ENCODE results near the gene CC2D1A.

The CC2D1A gene

DNA sequence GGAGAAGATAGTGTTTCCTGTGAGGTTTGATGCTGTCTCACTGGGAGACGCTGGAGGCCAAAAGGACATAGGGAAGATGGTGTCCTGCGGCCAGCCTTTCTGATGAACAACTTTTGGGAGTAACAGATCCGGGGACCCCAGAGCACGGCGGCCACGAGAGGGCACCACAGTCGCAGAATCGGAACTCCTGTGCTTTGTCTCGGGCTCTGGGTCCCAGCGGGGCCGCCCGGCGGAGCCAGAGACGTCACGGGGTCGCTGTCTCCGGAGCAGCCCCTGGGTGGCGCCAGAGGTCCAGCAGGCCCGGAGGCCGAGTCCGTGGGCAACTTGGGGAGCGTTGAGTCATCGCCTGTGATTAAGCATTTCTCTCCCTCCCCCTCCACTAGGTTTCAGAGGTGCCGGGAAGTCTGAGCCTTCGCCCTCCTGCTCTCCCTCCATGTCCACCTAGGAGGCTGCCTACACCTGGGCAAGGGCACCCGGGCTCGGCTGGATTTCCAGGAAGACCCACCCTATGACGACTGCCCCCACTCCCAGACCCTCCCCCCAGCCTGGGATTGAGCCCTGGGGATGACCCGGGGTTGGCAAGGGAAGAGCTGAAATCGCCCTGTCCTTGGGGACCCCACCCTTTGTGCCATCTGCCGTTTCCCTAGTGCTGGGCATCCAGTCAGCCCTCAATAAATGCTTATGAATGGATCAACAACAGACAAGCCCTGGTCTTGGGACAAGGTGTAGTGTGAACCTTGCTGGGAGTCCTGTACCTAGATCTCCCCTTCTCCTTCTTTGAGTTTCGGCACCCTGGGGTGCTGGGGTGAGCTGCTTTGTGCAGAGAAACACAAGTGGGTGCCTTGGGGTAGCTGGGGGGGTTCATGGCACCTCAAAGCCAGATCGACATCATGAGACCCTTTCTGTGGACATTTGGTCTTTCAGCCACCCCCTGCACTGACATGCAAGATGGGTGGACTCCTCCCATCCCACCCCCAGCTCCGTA lies 25.6 kb upstream of the CC2D1A start:
- DNase-seq, result peak; percentile 87

DNA sequence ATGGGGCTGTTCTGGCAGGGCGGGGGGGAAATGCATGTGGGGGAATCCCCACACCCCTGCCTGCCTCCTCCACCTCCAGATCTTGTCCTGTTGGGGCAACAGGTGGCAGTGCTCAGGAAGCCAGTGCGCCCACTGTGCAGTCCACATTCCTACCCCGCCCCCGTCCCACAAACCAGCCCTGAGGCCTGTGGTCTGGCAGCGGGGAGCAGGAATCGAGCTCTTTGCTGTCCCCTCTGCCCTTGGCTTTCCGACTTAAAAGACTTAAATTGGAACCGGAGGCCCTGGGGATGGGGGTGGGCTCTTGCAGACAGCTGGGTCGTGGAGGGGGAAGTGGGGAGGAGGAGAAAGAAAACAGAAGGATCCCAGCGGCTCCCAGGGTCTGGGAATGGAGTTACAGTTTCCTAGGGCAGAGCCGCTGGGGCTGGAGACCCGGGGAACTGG lies 24.7 kb upstream of the CC2D1A start:
- no peak for DNase-seq

DNA sequence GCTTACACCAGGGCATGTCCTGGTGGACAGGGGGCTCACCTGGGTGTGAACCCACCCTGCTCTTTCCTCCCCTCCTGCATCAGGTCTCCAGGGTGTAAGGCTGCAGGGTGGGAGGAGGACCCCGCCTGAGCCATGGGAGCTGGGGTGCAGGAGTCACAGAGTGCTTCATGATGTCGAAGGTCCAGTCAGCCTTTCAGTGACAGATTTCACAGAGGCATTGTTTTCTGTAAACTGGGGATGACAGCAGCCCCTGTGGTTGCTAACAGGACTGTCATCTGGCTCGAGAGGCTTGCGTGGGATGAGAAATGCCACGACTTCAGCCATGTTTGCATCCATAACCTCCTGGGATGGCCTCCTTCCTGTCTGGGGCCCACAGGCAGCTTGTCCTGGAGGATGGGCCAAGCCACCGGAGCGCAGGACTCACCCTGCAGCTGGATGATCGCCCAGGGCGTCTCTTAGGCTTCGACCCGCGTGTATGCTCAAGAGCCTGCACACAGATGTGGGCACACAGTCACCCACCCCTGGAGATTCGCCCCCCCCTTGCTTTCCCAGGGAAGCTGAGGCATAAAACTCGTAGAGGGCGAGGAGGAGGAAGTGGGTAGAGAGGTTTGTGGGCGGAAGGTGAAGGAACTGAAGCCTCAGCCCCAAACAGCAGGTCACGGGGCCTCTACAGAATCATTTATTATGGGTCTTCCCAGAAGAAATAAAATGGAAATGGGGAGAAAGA lies 24.1 kb upstream of the CC2D1A start:
- DNase-seq, result no peak

DNA sequence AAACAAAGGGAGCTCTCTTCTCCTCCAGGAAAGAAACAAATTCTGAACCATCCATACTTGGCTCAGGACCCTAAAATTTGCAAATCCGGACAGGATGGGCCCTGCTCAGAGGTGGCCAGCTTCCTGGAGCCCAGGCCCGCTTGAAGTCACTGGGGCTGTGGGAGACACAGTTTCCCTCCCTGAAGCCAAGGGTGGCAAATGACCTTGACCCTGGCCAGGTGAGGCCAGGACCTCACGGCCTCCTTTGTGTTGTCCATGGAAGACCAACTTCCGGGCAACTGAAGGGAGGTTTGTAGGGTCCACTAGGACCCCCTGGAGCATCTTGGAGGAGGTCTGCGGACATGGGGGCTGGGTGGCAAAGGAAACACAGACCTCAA lies 23.6 kb upstream of the CC2D1A start:
- no peak for DNase-seq

DNA sequence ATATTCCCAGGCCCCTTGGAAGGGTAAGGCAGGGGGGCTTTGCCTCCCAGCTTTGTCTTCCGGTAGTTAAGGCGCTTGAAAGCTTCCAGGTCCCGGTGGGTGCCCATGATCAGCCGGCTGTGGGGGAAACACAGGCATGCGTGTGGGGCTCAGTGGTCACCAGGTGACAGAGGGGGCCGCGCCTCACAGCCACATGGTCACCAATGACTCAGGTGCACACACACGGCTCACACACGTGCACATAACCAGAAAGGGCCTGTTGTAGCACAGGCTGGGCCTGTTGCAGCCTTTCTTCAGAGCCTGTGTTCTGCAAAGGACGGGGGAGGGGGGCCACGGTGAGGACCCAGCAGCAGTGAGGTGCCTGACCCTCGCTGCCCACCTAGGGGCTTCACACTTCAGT lies 23.2 kb upstream of the CC2D1A start:
- no peak for DNase-seq

DNA sequence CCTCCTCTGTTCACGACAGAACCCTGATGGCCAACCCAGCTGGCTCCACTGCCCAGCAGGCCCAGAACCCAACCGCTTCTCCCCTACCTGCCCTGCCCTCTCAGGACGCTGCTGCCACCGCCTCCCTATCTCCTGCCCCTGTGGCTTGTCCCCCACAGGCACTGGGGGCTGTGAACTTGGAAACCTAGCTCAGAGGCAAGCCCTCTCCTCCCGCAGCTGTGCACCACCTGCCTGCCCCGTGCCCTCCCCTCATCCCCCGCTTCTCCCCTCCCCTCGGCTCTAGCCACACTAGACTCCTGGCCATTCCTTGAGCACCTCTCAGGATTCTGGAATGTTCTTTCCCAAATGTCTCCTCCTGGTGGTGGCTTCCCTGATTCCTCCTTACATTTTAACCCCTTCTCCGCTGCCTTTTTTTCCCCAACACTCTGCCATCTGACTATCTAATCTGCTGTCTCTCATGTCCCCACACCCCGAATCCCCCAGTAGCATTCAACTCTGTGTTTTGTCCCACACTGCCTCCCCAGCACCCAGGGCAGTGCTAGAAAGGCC lies 22.4 kb upstream of the CC2D1A start:
- DNase-seq, result no peak

DNA sequence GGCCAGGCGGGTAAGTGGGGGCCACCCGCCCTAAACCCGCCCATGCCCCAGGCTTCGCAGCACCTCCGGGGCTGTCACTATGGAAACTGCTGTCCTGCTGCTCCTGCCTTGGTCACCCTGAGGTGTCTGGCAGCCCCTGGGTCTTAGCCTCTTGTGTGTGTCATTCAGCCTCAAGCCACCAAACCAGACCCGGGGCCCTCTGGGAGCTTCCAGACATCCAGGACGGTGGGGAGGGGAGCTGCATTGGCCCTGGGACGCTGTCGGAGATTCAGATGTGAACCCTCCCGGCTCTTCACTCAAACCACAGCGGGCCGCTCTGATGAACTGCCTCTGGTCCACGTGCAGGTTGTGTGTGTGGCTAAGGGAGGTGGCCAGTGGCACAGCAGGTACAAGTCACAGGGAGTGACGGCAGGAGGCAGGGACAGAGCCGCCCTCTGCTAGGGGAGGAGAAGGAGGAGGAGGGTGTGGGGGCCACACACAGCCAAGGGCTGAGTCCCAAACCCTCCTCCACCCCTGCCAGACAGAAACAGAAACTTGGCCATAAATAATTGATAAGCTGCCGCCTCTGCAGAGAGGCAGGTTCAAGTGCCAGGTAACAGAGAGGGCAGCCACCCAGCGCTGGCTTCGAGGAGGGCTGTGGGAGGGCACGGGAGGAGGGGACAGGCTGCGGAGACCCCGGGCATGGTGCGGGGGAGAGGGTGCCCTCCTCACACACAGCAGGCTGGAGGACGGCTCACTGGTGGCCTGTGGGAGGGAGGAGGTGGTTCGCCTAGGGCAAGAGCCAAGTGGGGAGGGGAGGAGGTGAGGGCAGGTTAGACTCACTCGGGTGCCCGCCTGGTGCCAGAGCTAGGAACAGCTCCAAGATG lies 21.0 kb upstream of the CC2D1A start:
- DNase-seq, result no peak

DNA sequence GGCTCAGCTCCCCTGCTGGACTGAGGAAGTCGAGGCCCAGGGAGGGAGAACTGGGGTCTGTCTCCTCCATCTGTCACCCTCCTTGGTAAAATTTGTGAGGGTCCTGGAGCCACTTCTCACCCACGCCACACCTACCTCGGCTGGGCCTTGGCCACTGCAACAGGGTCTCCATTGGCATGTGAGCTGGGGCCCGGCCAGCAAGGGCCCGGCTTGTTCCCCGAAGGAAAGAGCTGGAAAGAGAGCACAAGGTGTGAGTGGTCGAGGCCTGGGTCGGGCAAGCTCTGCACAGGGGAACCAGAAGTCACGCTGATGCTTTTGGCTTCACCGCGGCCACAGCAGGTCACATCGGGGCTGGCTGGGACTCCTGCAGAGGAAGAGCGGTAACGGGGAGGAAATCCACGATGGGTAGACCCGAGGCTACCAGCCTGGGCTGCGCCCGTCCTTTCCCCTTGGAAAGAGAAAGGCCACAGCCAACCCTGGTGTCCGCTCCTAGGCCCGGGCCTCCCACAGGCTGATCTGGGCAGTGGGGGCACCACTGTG lies 20.1 kb upstream of the CC2D1A start:
- DNase-seq, result no peak

DNA sequence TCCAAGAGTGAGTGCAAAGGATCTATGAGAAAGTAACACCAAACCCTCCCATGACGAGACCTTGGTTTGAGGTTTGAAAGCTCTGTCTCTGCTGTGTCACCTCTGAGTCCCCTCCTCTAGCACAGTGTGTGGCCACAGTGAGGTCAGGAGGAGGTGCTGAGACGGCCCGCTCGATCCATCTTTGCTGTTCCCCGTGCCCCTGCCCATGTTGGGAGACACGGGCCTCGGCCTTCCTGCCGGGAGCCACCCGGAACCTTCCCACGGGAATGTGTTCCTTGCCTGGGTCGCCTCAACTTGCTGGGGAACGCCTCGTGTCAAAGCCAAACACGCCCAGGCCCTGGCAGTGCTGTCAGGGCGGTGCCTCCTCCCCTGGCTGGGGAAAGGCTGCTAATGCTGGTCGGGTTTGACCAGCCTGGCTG lies 19.0 kb upstream of the CC2D1A start:
- DNase-seq, result no peak

DNA sequence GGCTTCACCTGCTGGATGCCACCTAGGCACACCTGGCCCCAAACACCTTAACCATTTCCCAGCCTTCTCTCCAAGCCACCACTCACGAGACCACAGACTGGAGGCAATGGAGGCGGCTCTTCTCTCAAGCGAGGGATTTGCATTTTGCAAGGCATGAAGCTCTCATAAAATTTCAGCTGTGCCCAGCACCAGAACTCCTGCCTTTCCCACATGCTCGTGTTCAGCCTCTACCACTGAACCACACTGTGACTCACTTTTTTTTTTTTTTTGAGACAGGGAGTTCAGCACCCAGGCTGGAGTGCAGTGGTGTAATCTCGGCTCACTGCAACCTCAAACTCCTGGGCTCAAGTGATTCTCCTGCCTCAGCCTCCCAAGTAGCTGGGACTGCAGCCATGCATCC lies 18.5 kb upstream of the CC2D1A start:
- DNase-seq, result no peak

DNA sequence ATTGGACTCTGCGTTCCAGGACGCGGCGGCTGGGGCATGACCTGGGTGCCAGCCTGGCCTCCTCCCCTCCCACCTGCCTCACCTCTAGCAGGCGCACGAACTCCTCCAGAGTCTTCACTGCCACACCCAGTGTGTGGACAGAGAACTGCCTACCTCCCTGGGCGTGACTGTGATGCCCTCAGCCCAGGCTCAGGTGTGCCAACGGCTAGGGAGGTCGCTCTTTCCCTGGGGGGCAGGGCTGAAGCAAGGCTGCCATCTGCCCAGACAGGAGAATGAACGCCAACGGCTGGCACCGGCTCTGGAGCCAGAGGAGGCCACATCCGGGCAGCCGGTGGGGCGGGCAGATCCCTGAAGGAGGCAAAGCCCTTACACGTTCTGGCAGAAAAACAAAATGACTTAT lies 17.7 kb upstream of the CC2D1A start:
- DNase-seq, result no peak

DNA sequence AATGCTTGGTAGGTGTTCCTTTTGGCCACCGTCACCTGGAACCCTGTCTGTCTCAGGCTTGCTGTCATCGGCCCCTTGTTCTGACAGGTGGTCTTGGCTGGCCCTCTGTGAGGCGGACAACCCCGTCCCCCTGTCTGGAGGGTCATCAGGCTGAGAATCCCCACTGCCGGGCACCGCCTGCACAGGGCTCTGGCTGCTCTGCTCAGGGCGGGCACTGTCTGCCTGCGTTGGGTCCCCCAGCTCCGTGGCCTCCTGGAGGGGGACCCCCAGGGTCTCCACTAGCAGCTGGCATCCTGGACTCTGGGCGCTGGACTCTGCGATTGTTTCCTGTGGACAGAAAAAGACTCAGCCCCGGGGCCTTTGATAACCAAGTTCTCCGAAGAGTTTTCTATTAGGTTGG lies 15.9 kb upstream of the CC2D1A start:
- no peak for DNase-seq

DNA sequence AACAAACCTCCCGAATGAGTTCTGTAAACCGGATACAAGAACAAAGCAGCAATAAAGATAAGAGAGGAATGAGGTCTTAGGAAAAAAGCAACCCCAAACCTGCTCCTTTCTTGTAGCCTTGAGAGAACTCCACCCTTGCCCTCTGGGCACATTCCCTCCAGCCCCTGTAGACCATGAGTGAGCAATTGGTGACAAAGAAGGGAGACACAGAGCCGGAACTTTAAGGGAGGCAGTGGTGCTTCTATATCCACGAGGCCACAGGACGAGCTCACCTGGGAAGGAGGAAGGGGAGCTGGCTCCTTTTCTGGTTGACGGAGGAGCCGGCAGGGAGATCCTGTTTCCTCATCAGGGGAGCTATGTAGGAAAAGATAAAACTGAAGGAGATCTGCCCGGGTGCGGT lies 13.1 kb upstream of the CC2D1A start:
- DNase-seq, result no peak

DNA sequence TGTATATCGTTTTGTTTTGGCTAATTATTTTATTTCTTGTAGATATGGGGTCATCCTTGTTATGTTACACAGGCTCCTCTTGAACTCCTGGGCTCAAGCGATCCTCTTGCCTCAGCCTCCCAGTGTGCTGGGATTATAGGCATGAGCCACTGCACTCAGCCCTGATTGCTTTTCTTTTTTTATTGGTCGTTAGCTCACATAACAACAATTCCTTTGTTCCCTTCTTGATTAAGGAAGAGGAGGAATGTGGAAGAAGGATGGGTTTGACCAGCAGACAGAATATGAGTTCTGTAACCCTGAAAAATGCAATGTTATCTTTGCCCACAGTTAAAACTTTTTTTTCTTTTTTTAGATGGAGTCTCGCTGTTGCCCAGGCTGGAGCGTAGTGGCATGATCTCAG lies 11.4 kb upstream of the CC2D1A start:
- DNase-seq, result no peak

DNA sequence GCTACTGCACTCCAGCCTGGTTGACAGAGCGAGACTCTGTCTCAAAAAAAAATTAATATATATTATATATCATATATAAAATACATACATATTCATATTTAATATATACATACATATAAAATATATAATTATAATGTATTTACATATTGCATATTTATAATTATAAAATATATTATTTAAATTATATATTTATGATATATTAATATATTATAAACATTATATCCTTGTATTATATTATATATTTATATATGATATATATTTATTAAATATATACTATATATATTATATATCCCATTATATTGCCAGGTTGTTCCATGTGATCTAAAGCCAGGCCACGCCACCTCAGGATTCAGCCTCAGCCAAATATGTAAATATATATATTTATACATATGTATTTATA lies 9.8 kb upstream of the CC2D1A start:
- no peak for DNase-seq

DNA sequence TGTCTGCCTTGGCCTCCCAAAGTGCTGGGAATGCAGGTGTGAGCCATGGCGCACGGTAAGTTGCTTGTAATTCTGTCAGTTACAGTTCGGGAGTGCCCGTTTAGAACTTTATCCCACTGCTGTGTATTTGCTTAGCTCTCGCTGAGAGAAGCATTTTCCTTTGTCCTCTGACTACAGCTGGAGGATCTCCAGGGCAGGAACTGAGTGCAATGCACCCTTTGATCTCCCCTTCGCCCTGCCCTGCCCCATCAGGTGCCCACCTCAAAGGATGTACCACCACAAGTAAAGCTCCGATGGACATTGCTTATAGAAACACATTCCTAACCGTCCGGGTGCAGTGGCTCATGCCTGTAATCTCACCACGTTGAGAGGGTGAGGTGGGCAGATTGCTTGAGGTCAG lies 6.6 kb upstream of the CC2D1A start:
- no peak for DNase-seq

DNA sequence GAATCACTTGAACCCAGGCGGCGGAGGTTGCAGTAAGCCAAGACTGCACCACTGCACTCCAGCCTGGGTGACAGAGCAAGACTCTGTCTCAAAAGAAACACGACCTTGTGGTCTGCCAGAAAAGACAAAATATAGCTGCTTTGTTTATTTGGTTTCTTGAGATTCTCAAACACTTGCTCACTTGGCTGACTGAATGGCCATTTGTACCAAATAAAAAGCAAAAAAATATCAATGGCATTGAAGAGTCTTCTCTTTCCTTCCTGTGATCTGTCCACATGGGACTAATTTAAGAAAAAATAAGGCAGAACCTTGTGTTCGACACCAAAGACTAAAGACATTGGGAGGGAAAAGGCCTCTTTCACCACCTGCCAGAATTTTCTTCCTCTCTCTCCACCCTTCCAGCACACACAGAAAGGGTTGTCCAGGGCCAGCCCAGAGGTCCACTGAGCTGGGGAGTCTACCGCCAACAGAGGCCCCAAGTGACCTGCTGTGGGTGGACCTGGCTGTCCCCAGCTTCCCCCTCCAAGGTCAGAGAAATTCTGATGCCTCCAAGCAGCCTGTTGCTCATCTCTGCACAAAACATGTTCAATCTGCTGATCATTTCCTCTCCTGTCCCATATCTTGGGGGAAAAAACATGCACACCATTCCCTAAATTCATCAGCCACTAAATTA lies 6.0 kb upstream of the CC2D1A start:
- no peak for DNase-seq

DNA sequence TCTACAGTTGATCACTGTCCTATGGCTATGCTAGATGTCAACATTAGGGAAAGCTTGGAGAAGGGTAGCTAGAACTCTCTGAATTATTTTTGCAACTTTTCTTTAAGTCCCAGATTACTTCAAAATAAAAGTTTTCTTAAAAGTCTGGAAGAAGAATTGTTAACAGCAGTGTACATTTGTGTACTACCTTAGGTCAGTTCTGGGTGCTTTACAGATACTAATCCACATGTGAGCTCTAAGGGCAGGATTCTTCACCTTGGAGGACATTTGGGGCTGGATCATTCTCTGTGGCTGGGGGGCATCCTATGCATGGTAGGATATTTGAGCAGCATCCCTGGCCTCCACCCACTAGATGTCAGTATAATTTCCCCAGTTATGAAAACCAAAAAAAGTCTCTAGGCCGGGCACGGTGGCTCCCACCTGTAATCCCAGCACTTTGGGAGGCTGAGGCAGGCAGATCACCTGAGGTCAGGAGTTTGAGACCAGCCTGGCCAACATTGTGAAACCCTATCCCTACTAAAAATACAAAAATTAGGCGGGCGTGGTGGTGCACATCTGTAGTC lies 2.9 kb upstream of the CC2D1A start:
- no peak for DNase-seq

DNA sequence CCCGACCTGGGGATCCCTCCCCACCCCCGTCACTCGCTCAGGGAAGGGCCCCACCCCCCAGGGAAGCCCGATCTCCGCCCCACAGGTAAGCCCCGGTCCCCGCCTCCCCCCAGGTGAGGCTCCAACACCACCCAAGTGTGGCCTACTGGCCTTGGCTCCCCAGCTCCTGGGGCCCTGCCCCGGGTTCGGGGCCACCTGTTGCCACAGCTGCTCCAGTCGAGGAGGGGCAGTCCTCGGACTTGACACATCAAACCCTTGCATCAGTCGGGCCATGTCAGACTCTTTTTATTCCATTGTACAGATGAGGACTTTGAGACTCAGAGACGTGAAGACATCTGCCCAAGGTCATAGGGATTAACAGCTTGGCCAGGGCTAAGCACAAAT lies 512 bp downstream of the CC2D1A start:
- no peak for DNase-seq

DNA sequence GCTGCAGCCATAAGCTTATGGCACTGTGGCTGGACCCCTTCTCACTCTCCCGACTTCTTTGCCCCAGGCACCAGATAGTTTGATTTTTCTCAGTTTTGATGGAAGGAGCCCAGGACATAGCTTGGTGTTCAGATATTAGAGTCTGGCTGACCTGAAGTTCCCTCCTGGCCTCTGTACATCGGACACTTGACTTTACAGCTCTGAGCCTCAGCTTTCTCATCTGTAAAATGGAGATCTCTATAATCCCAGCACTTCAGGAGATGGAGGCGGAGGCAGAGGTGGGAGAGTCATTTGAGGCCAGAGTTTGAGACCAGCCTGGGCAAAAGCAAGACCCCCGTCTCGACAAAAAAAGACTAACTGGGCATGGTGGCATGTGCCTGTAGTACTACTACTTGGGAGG lies 909 bp downstream of the CC2D1A start:
- no peak for DNase-seq

DNA sequence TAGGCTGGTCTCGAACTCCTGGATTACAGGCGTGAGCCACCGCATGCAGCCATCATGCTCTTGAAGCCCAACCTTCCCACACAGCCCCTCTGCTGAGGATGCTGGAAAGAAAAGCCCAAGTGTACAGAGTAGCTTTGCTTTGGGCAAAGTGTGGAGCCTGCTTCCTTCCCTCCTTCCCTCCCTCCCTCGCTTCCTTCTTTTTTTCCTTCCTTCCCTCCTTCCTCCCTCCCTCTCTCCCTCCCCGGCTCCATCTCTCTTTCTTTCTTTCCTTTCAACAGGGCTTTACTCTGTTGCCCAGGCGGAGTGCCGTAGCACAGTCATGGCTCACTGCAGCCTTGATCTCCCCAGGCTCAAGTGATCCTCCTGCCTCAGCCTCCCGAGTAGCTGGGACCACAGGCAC lies 2.7 kb downstream of the CC2D1A start:
- no peak for DNase-seq

DNA sequence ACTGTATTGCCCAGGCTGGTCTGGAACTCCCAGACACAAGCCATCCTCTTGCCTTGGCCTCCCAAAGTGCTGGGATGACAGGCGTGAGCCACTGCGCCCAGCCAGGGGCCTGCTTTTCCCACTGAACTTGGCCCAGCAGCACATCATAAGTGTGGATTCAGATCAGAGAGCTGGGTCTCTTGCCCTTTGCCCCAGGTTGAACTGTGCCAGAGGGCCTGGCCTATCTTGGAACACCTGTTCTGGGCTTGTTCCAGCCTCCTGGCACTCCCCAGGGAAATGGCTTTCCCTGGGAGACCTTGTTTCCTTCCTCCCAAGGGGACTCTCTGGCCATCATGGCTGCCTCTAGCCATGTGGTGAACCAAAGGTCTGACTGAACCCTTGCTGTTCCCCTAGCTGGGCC lies 3.4 kb downstream of the CC2D1A start:
- no peak for DNase-seq
